Activated T-helper 9 cell treated with anti-CD3 and anti-CD28 coated beads, Interleukin-2, amount 50 U/mL, for 16 hours (primary cell): ENCODE data around the gene DSCAML1.

Experiments used
- DNase-seq: peaks from one replicate; pipeline ENCODE4 v3.0.0-alpha.2; 2020; ENCODE audit warnings: low read depth

The DSCAML1 gene

GRCh38 chr11:117490911-117491310 lies 306.1 kb downstream of the DSCAML1 start:
- DNase-seq, result no peak

- no peak for DNase-seq
Measured at GRCh38 chr11:117489999-117490679, 306.9 kb downstream of the DSCAML1 start.

- DNase-seq, result no peak
Measured at GRCh38 chr11:117488996-117489952, 307.7 kb downstream of the DSCAML1 start.

GRCh38 chr11:117486059-117486458 lies 311.0 kb downstream of the DSCAML1 start:
- DNase-seq, result no peak

GRCh38 chr11:117484156-117484555 lies 312.9 kb downstream of the DSCAML1 start:
- DNase-seq, result no peak

GRCh38 chr11:117483372-117483771 lies 313.6 kb downstream of the DSCAML1 start:
- DNase-seq, result no peak

GRCh38 chr11:117482881-117483280 lies 314.1 kb downstream of the DSCAML1 start:
- DNase-seq, result no peak

- no peak for DNase-seq
Measured at GRCh38 chr11:117481885-117482284, 315.1 kb downstream of the DSCAML1 start.

GRCh38 chr11:117481036-117481435 lies 316.0 kb downstream of the DSCAML1 start:
- no peak for DNase-seq

- DNase-seq, result no peak
Measured at GRCh38 chr11:117480221-117480620, 316.8 kb downstream of the DSCAML1 start.

- no peak for DNase-seq
Measured at GRCh38 chr11:117479372-117479771, 317.6 kb downstream of the DSCAML1 start.

- no peak for DNase-seq
Measured at GRCh38 chr11:117478926-117479325, 318.1 kb downstream of the DSCAML1 start.

- DNase-seq, result no peak
Measured at GRCh38 chr11:117478126-117478860, 318.7 kb downstream of the DSCAML1 start.

- no peak for DNase-seq
Measured at GRCh38 chr11:117477721-117478120, 319.3 kb downstream of the DSCAML1 start.

- DNase-seq, result no peak
Measured at GRCh38 chr11:117476531-117477142, 320.4 kb downstream of the DSCAML1 start.

- no peak for DNase-seq
Measured at GRCh38 chr11:117475716-117476530, 321.1 kb downstream of the DSCAML1 start.

- DNase-seq, result no peak
Measured at GRCh38 chr11:117473481-117474091, 323.4 kb downstream of the DSCAML1 start.

GRCh38 chr11:117471776-117472175 lies 325.2 kb downstream of the DSCAML1 start:
- no peak for DNase-seq

GRCh38 chr11:117470576-117470975 lies 326.4 kb downstream of the DSCAML1 start:
- no peak for DNase-seq

- DNase-seq, result no peak
Measured at GRCh38 chr11:117468888-117469287, 328.1 kb downstream of the DSCAML1 start.

GRCh38 chr11:117467770-117468169 lies 329.2 kb downstream of the DSCAML1 start:
- no peak for DNase-seq
